IPS-15b (cell line): ENCODE data around the gene ARSG.

ENCODE experiments used
- H3K27me3 ChIP-seq: one replicate; pipeline ENCODE4 v1.6.1; 2013; ENCODE audit warnings: low read length; ENCODE audit not compliant: control insufficient read depth, insufficient read depth
- H3K36me3 ChIP-seq: one replicate; pipeline ENCODE4 v1.6.1; 2013; ENCODE audit warnings: low read length; ENCODE audit not compliant: control insufficient read depth, insufficient read depth
- H3K4me1 ChIP-seq: one replicate; pipeline ENCODE4 v1.6.1; 2013; ENCODE audit warnings: mild to moderate bottlenecking, low read length; ENCODE audit not compliant: control insufficient read depth, insufficient read depth
- H3K4me3 ChIP-seq: one replicate; pipeline ENCODE4 v1.5.1; 2013; ENCODE audit warnings: low read depth, low read length
- H3K9ac ChIP-seq: one replicate; pipeline ENCODE4 v1.6.1; 2013; ENCODE audit warnings: low read depth, mild to moderate bottlenecking, low read length
- H3K9me3 ChIP-seq: one replicate; pipeline ENCODE4 v1.6.1; 2013; ENCODE audit warnings: mild to moderate bottlenecking, low read length; ENCODE audit not compliant: control insufficient read depth, insufficient read depth

Gene ARSG

DNA sequence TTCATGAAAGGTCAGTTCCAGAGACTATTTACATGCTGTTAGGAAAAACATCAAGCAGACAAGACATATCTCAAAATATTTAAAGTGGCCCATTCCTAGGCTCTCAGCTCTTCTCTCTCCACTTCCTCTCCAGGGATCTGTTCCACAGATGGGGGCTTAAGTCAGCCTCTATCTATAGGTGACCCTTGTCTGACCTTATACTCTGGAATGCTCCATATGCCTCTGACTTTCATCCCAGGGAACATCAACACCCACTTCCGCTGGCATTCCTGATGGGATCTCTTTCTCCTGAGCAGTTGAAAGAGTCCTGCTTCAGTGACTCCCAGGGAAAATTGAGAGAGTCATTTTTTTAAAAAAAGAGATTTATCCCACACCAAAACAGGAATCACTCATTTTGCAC, 177.5 kb downstream of the ARSG start:
- Histone ChIP-seq H3K9me3 (no peaks in the 10 kb centered on the region), H3K4me1 (peaks cover 2% of the 10 kb centered on the region), H3K36me3 (no peaks in the 10 kb centered on the region), H3K27me3 (no peaks in the 10 kb centered on the region), H3K9ac (no peak overlapping the region), H3K4me3 (no peak overlapping the region)
